K562 (cell line): Measurements from ENCODE around the gene EFHB. TPM values are rescaled to one million over a fixed set of nuclear protein-coding genes. Genes with fewer than 3 reads are reported as not detected.

Experiments used
- ATF2 ChIP-seq: sonication (generic); formaldehyde crosslinking; IDR thresholded peaks from 2 replicates; pipeline ENCODE4 v1.8.1; 2022; ENCODE audit warnings: missing genetic modification reagents
- CHD2 ChIP-seq: IDR thresholded peaks from 2 replicates; pipeline ENCODE4 v1.6.1; 2011; ENCODE audit warnings: low read depth, low read length
- MAFF ChIP-seq: IDR thresholded peaks from 2 replicates; pipeline ENCODE4 v1.6.1; 2012; ENCODE audit warnings: low read length, improper control_type of control experiment
- NELFE ChIP-seq: IDR thresholded peaks from 2 replicates; pipeline ENCODE4 v1.6.1; 2011; ENCODE audit warnings: mild to moderate bottlenecking; ENCODE audit not compliant: insufficient read depth, insufficient read length
- PCBP2 ChIP-seq: fragments of 200-400 bp; formaldehyde crosslinking; IDR thresholded peaks from 2 replicates; pipeline ENCODE4 v1.6.1; 2018; ENCODE audit warnings: low read length, low read depth, mild to moderate bottlenecking, moderate library complexity; ENCODE audit not compliant: poor library complexity, severe bottlenecking
- PHF20 ChIP-seq: fragments of 450-650 bp; IDR thresholded peaks from 2 replicates; pipeline ENCODE4 v1.6.1; 2018; ENCODE audit not compliant: partially characterized antibody
- RBM15 ChIP-seq: fragments of 200-400 bp; formaldehyde crosslinking; IDR thresholded peaks from 2 replicates; pipeline ENCODE4 v1.6.1; 2018; ENCODE audit warnings: mild to moderate bottlenecking, low read length, moderate library complexity; ENCODE audit not compliant: insufficient read depth
- SAFB ChIP-seq: fragments of 200-400 bp; formaldehyde crosslinking; IDR thresholded peaks from 2 replicates; pipeline ENCODE4 v1.6.1; 2017; ENCODE audit warnings: low read depth, low read length, borderline replicate concordance
- SMARCE1 ChIP-seq: fragments of 450-650 bp; IDR thresholded peaks from 2 replicates; pipeline ENCODE4 v1.7.1; 2016; ENCODE audit warnings: mild to moderate bottlenecking
- SRSF7 ChIP-seq: fragments of 200-400 bp; formaldehyde crosslinking; optimal IDR thresholded peaks from 2 replicates; pipeline ENCODE3; 2017; ENCODE audit warnings: mild to moderate bottlenecking, low read depth, low read length
- TOE1 ChIP-seq, 2 experiments: fragments of 450-650 bp in 1 of 2; sonication (generic) in 1 of 2; formaldehyde crosslinking in 1 of 2; IDR thresholded peaks; 2 replicates each; pipeline versions ENCODE4 v1.7.1 to v1.8.0; 2016 to 2022; ENCODE audit warnings: borderline replicate concordance in 2 of 2, mild to moderate bottlenecking in 2 of 2, antibody characterized with exemption in 1 of 2, inconsistent platforms in 1 of 2, low read depth in 1 of 2, missing genetic modification reagents in 1 of 2, moderate library complexity in 1 of 2
- ZFP1 ChIP-seq: fragments of 450-650 bp; formaldehyde crosslinking; IDR thresholded peaks from 2 replicates; pipeline ENCODE4 v1.4.0; 2020; ENCODE audit warnings: mild to moderate bottlenecking, mixed read lengths
- ZNF134 ChIP-seq: fragments of 250-450 bp; sonication (Bioruptor Pico); conservative IDR thresholded peaks from 2 replicates; pipeline ENCODE4 v1.4.0; 2020
- polyA plus RNA-seq, 8 experiments: library from polyadenylated mRNA; depleted of rRNA in 4 of 8; stranded (reverse) in 5 of 8; unstranded in 3 of 8; fragments of >200 nt; fragmentation: Nextera tagmentation in 2 of 8; fragmentation: Illumina TruSeq in 1 of 8; extraction: Ambion mirVana in 2 of 8; extraction: Trizol in 1 of 8; gene quantifications; 2 replicates each; pipeline versions ENCODE4 v1.2.1 to v1.2.3, GENCODE V29; 2011 to 2014; ENCODE audit warnings: inconsistent platforms in 1 of 8, missing spikeins in 1 of 8
- total RNA-seq, 7 experiments: library from RNA; depleted of rRNA in 6 of 7; stranded (reverse); fragments of >200 nt in 6 of 7; fragmentation: Illumina TruSeq in 2 of 7; extraction: Trizol in 2 of 7; gene quantifications; 2 replicates each; pipeline versions ENCODE4 v1.2.1 to v1.2.3, GENCODE V29; 2011 to 2021; ENCODE audit warnings: low replicate concordance in 1 of 7
- TF ChIP-seq, protein P1 (sequence below): fragments of 450-650 bp; formaldehyde crosslinking; IDR thresholded peaks from 2 replicates; pipeline ENCODE4 v1.4.0; 2020; ENCODE audit warnings: mild to moderate bottlenecking, mixed read lengths
- TF ChIP-seq, protein P2 (sequence below): fragments of 450-650 bp; IDR thresholded peaks from 2 replicates; pipeline ENCODE4 v1.6.1; 2018; ENCODE audit not compliant: partially characterized antibody
- TF ChIP-seq, protein P3 (sequence below): fragments of 450-650 bp; IDR thresholded peaks from 2 replicates; pipeline ENCODE4 v1.6.1; 2017; ENCODE audit warnings: mild to moderate bottlenecking, moderate library complexity
- TF ChIP-seq, protein P4 (sequence below), 2 experiments: fragments of 450-650 bp; IDR thresholded peaks; 2 replicates each; pipeline ENCODE4 v1.6.1; 2016

Gene EFHB
- total and polyA plus RNA-seq, 9 of the 15 experiments (the other 6 are each of a cell fraction or from before 2014, with no cell fraction given) = 1.5 to 4.0 (median 1.8) TPM

- TF ChIP-seq, protein P1, sequence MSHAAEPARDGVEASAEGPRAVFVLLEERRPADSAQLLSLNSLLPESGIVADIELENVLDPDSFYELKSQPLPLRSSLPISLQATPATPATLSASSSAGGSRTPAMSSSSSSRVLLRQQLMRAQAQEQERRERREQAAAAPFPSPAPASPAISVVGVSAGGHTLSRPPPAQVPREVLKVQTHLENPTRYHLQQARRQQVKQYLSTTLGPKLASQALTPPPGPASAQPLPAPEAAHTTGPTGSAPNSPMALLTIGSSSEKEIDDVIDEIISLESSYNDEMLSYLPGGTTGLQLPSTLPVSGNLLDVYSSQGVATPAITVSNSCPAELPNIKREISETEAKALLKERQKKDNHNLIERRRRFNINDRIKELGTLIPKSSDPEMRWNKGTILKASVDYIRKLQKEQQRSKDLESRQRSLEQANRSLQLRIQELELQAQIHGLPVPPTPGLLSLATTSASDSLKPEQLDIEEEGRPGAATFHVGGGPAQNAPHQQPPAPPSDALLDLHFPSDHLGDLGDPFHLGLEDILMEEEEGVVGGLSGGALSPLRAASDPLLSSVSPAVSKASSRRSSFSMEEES = peak; percentile 100
- TF ChIP-seq TOE1 (IDR thresholded peaks at IDR 0.05; ENCODE audit: borderline replicate concordance) (peak; percentile 100), TOE1 (CRISPR knock-in tag; IDR thresholded peaks at IDR 0.05; ENCODE audit: borderline replicate concordance, low read depth) (no peak), ZNF134 (CRISPR knock-in tag) (no peak), SAFB (no peak; the same call in 1 of the 2 replicates), SRSF7 (no peak), RBM15 (no peak), MAFF (no peak), NELFE (no peak), ATF2 (CRISPR knock-in tag) (no peak), CHD2 (peak; percentile 61; the same call in 1 of the 2 replicates), PHF20 (peak; percentile 87), SMARCE1 (no peak), PCBP2 (peak; percentile 18), ZFP1 (CRISPR knock-in tag) (no peak)
- TF ChIP-seq, protein P2, sequence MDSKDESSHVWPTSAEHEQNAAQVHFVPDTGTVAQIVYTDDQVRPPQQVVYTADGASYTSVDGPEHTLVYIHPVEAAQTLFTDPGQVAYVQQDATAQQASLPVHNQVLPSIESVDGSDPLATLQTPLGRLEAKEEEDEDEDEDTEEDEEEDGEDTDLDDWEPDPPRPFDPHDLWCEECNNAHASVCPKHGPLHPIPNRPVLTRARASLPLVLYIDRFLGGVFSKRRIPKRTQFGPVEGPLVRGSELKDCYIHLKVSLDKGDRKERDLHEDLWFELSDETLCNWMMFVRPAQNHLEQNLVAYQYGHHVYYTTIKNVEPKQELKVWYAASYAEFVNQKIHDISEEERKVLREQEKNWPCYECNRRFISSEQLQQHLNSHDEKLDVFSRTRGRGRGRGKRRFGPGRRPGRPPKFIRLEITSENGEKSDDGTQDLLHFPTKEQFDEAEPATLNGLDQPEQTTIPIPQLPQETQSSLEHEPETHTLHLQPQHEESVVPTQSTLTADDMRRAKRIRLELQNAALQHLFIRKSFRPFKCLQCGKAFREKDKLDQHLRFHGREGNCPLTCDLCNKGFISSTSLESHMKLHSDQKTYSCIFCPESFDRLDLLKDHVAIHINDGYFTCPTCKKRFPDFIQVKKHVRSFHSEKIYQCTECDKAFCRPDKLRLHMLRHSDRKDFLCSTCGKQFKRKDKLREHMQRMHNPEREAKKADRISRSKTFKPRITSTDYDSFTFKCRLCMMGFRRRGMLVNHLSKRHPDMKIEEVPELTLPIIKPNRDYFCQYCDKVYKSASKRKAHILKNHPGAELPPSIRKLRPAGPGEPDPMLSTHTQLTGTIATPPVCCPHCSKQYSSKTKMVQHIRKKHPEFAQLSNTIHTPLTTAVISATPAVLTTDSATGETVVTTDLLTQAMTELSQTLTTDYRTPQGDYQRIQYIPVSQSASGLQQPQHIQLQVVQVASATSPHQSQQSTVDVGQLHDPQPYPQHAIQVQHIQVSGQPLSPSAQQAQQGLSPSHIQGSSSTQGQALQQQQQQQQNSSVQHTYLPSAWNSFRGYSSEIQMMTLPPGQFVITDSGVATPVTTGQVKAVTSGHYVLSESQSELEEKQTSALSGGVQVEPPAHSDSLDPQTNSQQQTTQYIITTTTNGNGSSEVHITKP = peak; percentile 34
- TF ChIP-seq, protein P3, sequence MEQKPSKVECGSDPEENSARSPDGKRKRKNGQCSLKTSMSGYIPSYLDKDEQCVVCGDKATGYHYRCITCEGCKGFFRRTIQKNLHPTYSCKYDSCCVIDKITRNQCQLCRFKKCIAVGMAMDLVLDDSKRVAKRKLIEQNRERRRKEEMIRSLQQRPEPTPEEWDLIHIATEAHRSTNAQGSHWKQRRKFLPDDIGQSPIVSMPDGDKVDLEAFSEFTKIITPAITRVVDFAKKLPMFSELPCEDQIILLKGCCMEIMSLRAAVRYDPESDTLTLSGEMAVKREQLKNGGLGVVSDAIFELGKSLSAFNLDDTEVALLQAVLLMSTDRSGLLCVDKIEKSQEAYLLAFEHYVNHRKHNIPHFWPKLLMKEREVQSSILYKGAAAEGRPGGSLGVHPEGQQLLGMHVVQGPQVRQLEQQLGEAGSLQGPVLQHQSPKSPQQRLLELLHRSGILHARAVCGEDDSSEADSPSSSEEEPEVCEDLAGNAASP = no peak
- TF ChIP-seq, protein P4, sequence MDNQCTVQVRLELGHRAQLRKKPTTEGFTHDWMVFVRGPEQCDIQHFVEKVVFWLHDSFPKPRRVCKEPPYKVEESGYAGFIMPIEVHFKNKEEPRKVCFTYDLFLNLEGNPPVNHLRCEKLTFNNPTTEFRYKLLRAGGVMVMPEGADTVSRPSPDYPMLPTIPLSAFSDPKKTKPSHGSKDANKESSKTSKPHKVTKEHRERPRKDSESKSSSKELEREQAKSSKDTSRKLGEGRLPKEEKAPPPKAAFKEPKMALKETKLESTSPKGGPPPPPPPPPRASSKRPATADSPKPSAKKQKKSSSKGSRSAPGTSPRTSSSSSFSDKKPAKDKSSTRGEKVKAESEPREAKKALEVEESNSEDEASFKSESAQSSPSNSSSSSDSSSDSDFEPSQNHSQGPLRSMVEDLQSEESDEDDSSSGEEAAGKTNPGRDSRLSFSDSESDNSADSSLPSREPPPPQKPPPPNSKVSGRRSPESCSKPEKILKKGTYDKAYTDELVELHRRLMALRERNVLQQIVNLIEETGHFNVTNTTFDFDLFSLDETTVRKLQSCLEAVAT (IDR thresholded peaks at IDR 0.05) = peak; percentile 63 to 83; a peak in 3 of 4 replicates
Measured at GRCh38 chr3:19946832-19947548, 13.0 kb upstream of the EFHB start, which contains the start of gene RAB5A (continued).
